Measurements from ENCODE around the gene ANKRD11.

DNA sequence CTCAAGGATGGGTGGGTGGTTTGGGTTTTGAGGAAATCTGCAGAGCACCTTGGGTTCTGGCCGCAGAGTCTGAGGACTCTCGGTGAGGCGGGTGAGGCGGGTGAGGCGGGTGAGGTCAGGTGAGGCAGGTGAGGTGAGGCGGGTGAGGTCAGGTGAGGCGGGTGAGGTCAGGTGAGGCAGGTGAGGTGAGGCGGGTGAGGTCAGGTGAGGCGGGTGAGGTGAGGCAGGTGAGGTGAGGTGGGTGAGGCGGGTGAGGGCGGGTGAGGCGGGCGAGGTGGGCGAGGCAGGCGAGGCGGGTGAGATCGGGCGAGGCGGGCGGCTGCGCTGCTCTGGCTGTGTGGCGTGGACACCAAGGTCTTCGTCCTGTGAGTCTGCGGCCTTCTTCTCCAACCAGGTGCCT lies 46.0 kb upstream of the ANKRD11 start:
- TF ChIP-seq EP300 (conservative IDR thresholded peaks at IDR 0.05; ENCODE audit: poor library complexity, severe bottlenecking) (no peak), CTCF (IDR thresholded peaks at IDR 0.05; ENCODE audit: poor library complexity, severe bottlenecking) (no peak), RAD21 (conservative IDR thresholded peaks at IDR 0.05) (no peak), EZH2 (IDR thresholded peaks at IDR 0.05; ENCODE audit: borderline replicate concordance, insufficient read depth, low read length, poor library complexity, severe bottlenecking) (no peak), POLR2AphosphoS5 (IDR thresholded peaks at IDR 0.05) (no peak), MXI1 (conservative IDR thresholded peaks at IDR 0.05; ENCODE audit: poor library complexity, severe bottlenecking) (no peak)
- TF ChIP-seq, protein P1, sequence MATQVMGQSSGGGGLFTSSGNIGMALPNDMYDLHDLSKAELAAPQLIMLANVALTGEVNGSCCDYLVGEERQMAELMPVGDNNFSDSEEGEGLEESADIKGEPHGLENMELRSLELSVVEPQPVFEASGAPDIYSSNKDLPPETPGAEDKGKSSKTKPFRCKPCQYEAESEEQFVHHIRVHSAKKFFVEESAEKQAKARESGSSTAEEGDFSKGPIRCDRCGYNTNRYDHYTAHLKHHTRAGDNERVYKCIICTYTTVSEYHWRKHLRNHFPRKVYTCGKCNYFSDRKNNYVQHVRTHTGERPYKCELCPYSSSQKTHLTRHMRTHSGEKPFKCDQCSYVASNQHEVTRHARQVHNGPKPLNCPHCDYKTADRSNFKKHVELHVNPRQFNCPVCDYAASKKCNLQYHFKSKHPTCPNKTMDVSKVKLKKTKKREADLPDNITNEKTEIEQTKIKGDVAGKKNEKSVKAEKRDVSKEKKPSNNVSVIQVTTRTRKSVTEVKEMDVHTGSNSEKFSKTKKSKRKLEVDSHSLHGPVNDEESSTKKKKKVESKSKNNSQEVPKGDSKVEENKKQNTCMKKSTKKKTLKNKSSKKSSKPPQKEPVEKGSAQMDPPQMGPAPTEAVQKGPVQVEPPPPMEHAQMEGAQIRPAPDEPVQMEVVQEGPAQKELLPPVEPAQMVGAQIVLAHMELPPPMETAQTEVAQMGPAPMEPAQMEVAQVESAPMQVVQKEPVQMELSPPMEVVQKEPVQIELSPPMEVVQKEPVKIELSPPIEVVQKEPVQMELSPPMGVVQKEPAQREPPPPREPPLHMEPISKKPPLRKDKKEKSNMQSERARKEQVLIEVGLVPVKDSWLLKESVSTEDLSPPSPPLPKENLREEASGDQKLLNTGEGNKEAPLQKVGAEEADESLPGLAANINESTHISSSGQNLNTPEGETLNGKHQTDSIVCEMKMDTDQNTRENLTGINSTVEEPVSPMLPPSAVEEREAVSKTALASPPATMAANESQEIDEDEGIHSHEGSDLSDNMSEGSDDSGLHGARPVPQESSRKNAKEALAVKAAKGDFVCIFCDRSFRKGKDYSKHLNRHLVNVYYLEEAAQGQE (IDR thresholded peaks at IDR 0.05; ENCODE audit: borderline replicate concordance): no peak
